HepG2 (cell line): ENCODE results near the gene POLG2. TPM values are rescaled to one million over a fixed set of nuclear protein-coding genes. Genes with fewer than 3 reads are reported as not detected.
A peak's percentile ranks its signal among the peaks of the same experiment; 100 is the strongest.

Experiments
- AGO2 ChIP-seq: fragments of 200-400 bp; formaldehyde crosslinking; optimal IDR thresholded peaks from 2 replicates; pipeline ENCODE3; 2017; ENCODE audit warnings: mild to moderate bottlenecking, low read depth, low read length, moderate library complexity
- CHCHD3 ChIP-seq: sonication (generic); formaldehyde crosslinking; IDR thresholded peaks from 2 replicates; pipeline ENCODE4 v1.8.0; 2022; ENCODE audit warnings: mild to moderate bottlenecking, missing genetic modification reagents, moderate library complexity
- EP300 ChIP-seq, 3 experiments: sonication (generic) in 1 of 3; formaldehyde crosslinking in 1 of 3; IDR thresholded peaks; 2 replicates each; pipeline versions ENCODE4 v1.5.1 to v1.6.1; 2011 to 2020; ENCODE audit warnings: low read depth in 2 of 3, low read length in 2 of 3, borderline replicate concordance in 1 of 3, improper control_type of control experiment in 1 of 3, mild to moderate bottlenecking in 1 of 3, missing genetic modification reagents in 1 of 3, moderate library complexity in 1 of 3
- HOXA3 ChIP-seq: sonication (generic); formaldehyde crosslinking; IDR thresholded peaks from 2 replicates; pipeline ENCODE4 v1.5.0; 2020; ENCODE audit warnings: missing genetic modification reagents
- HOXD1 ChIP-seq: sonication (generic); formaldehyde crosslinking; IDR thresholded peaks from 2 replicates; pipeline ENCODE4 v1.5.0; 2020; ENCODE audit warnings: missing genetic modification reagents
- MEIS1 ChIP-seq: sonication (generic); formaldehyde crosslinking; IDR thresholded peaks from 2 replicates; pipeline ENCODE4 v1.9.0; 2021; ENCODE audit warnings: mild to moderate bottlenecking, missing genetic modification reagents, moderate library complexity, borderline replicate concordance
- MTERF4 ChIP-seq: sonication (generic); formaldehyde crosslinking; IDR thresholded peaks from 2 replicates; pipeline ENCODE4 v1.8.0; 2023; ENCODE audit warnings: mild to moderate bottlenecking, missing genetic modification reagents
- MTF2 ChIP-seq: sonication (generic); formaldehyde crosslinking; IDR thresholded peaks from 2 replicates; pipeline ENCODE4 v1.5.0; 2020; ENCODE audit warnings: missing genetic modification reagents, borderline replicate concordance
- MXD3 ChIP-seq: IDR thresholded peaks from 2 replicates; pipeline ENCODE4 v1.6.1; 2016; ENCODE audit warnings: mild to moderate bottlenecking, missing biosample characterization, missing genetic modification reagents
- NR1H2 ChIP-seq: sonication (generic); formaldehyde crosslinking; IDR thresholded peaks from 2 replicates; pipeline ENCODE4 v1.8.1; 2022; ENCODE audit warnings: low read depth, missing genetic modification reagents, borderline replicate concordance
- PCBP1 ChIP-seq: fragments of 200-400 bp; formaldehyde crosslinking; IDR thresholded peaks from 2 replicates; pipeline ENCODE4 v1.6.1; 2017; ENCODE audit warnings: mild to moderate bottlenecking, low read depth, low read length, borderline replicate concordance
- PPARG ChIP-seq: conservative IDR thresholded peaks from 2 replicates; pipeline ENCODE4 v1.6.1; 2016; ENCODE audit warnings: missing biosample characterization, missing genetic modification reagents
- SIN3A ChIP-seq: IDR thresholded peaks from 2 replicates; pipeline ENCODE4 v1.6.1; 2011; ENCODE audit warnings: low read depth, mild to moderate bottlenecking, control low read depth, low read length, borderline replicate concordance
- TEF ChIP-seq: sonication (generic); formaldehyde crosslinking; IDR thresholded peaks from 2 replicates; pipeline ENCODE4 v1.5.0; 2020; ENCODE audit warnings: missing genetic modification reagents
- TGIF2 ChIP-seq: IDR thresholded peaks from 2 replicates; pipeline ENCODE4 v1.6.1; 2016; ENCODE audit warnings: control low read depth, missing compliant biosample characterization
- TSC22D2 ChIP-seq: sonication (generic); formaldehyde crosslinking; IDR thresholded peaks from 2 replicates; pipeline ENCODE4 v1.5.1; 2020; ENCODE audit warnings: missing genetic modification reagents, mild to moderate bottlenecking, borderline replicate concordance
- ZIK1 ChIP-seq: sonication (generic); formaldehyde crosslinking; IDR thresholded peaks from 2 replicates; pipeline ENCODE4 v1.5.0; 2020; ENCODE audit warnings: mild to moderate bottlenecking, low read depth, missing genetic modification reagents, borderline replicate concordance
- ZNF329 ChIP-seq: sonication (generic); formaldehyde crosslinking; IDR thresholded peaks from 2 replicates; pipeline ENCODE4 v1.9.0; 2021; ENCODE audit warnings: low read depth, mild to moderate bottlenecking, missing genetic modification reagents
- ZNF331 ChIP-seq: sonication (generic); formaldehyde crosslinking; IDR thresholded peaks from 2 replicates; pipeline ENCODE4 v1.4.0; 2020; ENCODE audit warnings: missing genetic modification reagents
- ZNF589 ChIP-seq: sonication (generic); formaldehyde crosslinking; conservative IDR thresholded peaks from 2 replicates; pipeline ENCODE4 v1.8.0; 2022; ENCODE audit warnings: mild to moderate bottlenecking, moderate library complexity, missing genetic modification reagents
- ZNF691 ChIP-seq: sonication (generic); formaldehyde crosslinking; IDR thresholded peaks from 2 replicates; pipeline ENCODE4 v1.4.0; 2020; ENCODE audit warnings: missing genetic modification reagents, low read depth, mild to moderate bottlenecking, borderline replicate concordance
- ZSCAN30 ChIP-seq: sonication (generic); formaldehyde crosslinking; IDR thresholded peaks from 2 replicates; pipeline ENCODE4 v1.5.0; 2020; ENCODE audit warnings: mild to moderate bottlenecking, missing genetic modification reagents
- polyA plus RNA-seq, 8 experiments: library from polyadenylated mRNA; depleted of rRNA in 3 of 8; stranded (reverse) in 7 of 8; unstranded in 1 of 8; fragments of >200 nt; fragmentation: Illumina TruSeq in 4 of 8; extraction: Trizol in 4 of 8; gene quantifications; 2 replicates each; pipeline versions ENCODE4 v1.2.1 to v1.2.3, GENCODE V29; 2011 to 2016; ENCODE audit warnings: low read depth in 4 of 8, missing spikeins in 1 of 8, mixed read lengths in 1 of 8; ENCODE audit not compliant: insufficient read depth in 1 of 8
- total RNA-seq, 5 experiments: library from RNA; depleted of rRNA; stranded (reverse); fragments of >200 nt; fragmentation: Illumina TruSeq; extraction: Trizol; gene quantifications; 2 replicates each; pipeline ENCODE4 v1.2.3, GENCODE V29; 2016; ENCODE audit warnings: low read depth in 1 of 5
- TF ChIP-seq, protein P1 (sequence below): sonication (generic); formaldehyde crosslinking; IDR thresholded peaks from 2 replicates; pipeline ENCODE4 v1.8.1; 2023; ENCODE audit warnings: mild to moderate bottlenecking, missing genetic modification reagents

The POLG2 gene
- total and polyA plus RNA-seq, 2 of the 13 experiments (the other 11 are each of a cell fraction or from before 2014, with no cell fraction given): 21.1 to 25.5 TPM

GRCh38 chr17:64505340-64506200 lies 8.7 kb upstream of the POLG2 start (continued):
- TF ChIP-seq HOXA3 (CRISPR knock-in tag): peak; percentile 98
- TF ChIP-seq MTF2 (CRISPR knock-in tag): no peak
- TF ChIP-seq ZIK1 (CRISPR knock-in tag): 0 out of 2 replicates have a peak, but pooled peaks have one; percentile 59
- TF ChIP-seq ZNF329: peak; percentile 55; the same call in 1 of the 2 replicates
- 0 out of 2 replicates have a peak, but pooled peaks have one; percentile 22 for TF ChIP-seq MEIS1 (CRISPR knock-in tag)
- TF ChIP-seq SIN3A: 0 out of 2 replicates have a peak, but pooled peaks have one; percentile 52
- TF ChIP-seq ZSCAN30 (CRISPR knock-in tag): no peak
- no peak for TF ChIP-seq TSC22D2 (CRISPR knock-in tag)
- peak; percentile 57; the same call in 1 of the 2 replicates for TF ChIP-seq ZNF691 (CRISPR knock-in tag)
- TF ChIP-seq PPARG (CRISPR knock-in tag): no peak; the same call in 1 of the 2 replicates
- no peak for TF ChIP-seq ZNF589 (CRISPR knock-in tag)
- TF ChIP-seq, protein P1, sequence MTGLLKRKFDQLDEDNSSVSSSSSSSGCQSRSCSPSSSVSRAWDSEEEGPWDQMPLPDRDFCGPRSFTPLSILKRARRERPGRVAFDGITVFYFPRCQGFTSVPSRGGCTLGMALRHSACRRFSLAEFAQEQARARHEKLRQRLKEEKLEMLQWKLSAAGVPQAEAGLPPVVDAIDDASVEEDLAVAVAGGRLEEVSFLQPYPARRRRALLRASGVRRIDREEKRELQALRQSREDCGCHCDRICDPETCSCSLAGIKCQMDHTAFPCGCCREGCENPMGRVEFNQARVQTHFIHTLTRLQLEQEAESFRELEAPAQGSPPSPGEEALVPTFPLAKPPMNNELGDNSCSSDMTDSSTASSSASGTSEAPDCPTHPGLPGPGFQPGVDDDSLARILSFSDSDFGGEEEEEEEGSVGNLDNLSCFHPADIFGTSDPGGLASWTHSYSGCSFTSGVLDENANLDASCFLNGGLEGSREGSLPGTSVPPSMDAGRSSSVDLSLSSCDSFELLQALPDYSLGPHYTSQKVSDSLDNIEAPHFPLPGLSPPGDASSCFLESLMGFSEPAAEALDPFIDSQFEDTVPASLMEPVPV (CRISPR knock-in tag): no peak
- TF ChIP-seq ZNF331 (CRISPR knock-in tag): peak; percentile 24; the same call in 1 of the 2 replicates
- 0 out of 2 replicates have a peak, but pooled peaks have one; percentile 45 for TF ChIP-seq NR1H2
- TF ChIP-seq HOXD1 (CRISPR knock-in tag): 0 out of 2 replicates have a peak, but pooled peaks have one; percentile 36
- no peak for TF ChIP-seq EP300 (IDR thresholded peaks at IDR 0.05; ENCODE audit: low read depth in 2 of 2, low read length in 2 of 2)
- TF ChIP-seq EP300 (CRISPR knock-in tag; IDR thresholded peaks at IDR 0.05; ENCODE audit: borderline replicate concordance): peak; percentile 23; the same call in 1 of the 2 replicates
- peak; percentile 46; the same call in 1 of the 2 replicates for TF ChIP-seq MTERF4 (CRISPR knock-in tag)
- 0 out of 2 replicates have a peak, but pooled peaks have one; percentile 17 for TF ChIP-seq PCBP1
- peak; percentile 88; the same call in 1 of the 2 replicates for TF ChIP-seq TEF (CRISPR knock-in tag)
- peak; percentile 75; the same call in 1 of the 2 replicates for TF ChIP-seq MXD3 (CRISPR knock-in tag)
- TF ChIP-seq AGO2: peak; percentile 94
- TF ChIP-seq CHCHD3: no peak
- peak; percentile 81; the same call in 1 of the 2 replicates for TF ChIP-seq TGIF2 (CRISPR knock-in tag)
